Upper lobe of left lung (tissue), 4 donors: ENCODE measurements around the gene MOGAT2.

Experiments used
- POLR2AphosphoS5 ChIP-seq, 2 donors: sonication (generic); formaldehyde crosslinking; IDR thresholded peaks; one replicate each; pipeline ENCODE4 v1.5.1; 2017; ENCODE audit warnings: antibody characterized with exemption in 2 of 2
- TF ChIP-seq, protein P1 (sequence below), 6 experiments: fragments of 450-650 bp in 4 of 6; fragments of 200-600 bp in 2 of 6; sonication (generic) in 2 of 6; IDR thresholded peaks; one replicate each; pipeline ENCODE4 v1.5.1; 2016 to 2019; ENCODE audit warnings: antibody characterized with exemption in 6 of 6

DNA sequence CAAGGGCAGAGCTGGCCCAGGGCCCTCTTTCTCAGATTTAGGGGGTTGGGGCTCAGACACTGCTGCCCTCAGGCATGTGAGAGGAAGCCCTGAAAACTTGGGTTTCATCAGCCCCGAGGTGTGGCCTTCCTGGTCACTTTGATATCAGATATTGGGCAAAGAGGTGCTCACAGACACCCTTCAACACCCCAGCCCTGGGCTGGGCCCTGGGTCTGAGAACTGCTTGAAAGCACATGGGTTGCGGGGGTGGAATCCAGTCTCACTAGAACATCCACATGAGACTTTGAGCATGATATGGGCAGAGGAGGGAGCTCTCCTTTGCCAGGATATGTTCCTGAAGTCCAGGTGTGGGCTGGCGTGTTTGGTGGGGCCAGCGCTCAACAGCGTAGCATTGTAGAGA, 61.3 kb downstream of the MOGAT2 start:
- TF ChIP-seq, protein P1, sequence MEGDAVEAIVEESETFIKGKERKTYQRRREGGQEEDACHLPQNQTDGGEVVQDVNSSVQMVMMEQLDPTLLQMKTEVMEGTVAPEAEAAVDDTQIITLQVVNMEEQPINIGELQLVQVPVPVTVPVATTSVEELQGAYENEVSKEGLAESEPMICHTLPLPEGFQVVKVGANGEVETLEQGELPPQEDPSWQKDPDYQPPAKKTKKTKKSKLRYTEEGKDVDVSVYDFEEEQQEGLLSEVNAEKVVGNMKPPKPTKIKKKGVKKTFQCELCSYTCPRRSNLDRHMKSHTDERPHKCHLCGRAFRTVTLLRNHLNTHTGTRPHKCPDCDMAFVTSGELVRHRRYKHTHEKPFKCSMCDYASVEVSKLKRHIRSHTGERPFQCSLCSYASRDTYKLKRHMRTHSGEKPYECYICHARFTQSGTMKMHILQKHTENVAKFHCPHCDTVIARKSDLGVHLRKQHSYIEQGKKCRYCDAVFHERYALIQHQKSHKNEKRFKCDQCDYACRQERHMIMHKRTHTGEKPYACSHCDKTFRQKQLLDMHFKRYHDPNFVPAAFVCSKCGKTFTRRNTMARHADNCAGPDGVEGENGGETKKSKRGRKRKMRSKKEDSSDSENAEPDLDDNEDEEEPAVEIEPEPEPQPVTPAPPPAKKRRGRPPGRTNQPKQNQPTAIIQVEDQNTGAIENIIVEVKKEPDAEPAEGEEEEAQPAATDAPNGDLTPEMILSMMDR (IDR thresholded peaks at IDR 0.05): no peak
- no peak for TF ChIP-seq POLR2AphosphoS5 (IDR thresholded peaks at IDR 0.05)
